ENCODE results near the gene CDA.

The CDA gene

DNA sequence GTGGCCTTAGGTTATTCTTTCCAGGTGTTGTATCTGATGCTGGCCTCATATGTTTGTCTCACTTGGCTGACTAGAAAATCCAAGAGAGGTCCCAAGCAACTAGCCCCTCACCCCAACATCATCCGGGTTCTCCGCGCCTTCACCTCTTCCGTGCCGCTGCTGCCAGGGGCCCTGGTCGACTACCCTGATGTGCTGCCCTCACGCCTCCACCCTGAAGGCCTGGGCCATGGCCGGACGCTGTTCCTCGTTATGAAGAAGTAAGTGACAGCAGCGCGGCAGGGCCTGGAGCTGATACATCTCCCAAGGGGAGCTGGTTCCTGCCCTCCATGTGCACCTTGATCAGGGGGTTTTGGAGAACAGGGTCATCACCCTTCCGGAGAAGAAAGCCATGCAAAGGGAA is 55.5 kb downstream of the CDA start:
- Histone ChIP-seq H3K9me3 (ENCODE audit: control insufficient read depth in 1 of 2, low read length in 2 of 2) (no peaks in the 10 kb centered on the region), H3K36me3 (ENCODE audit: control insufficient read depth in 1 of 2, insufficient read depth in 2 of 2, low read length in 2 of 2) (peaks cover 36 to 56% of the 10 kb centered on the region in 2 donors), H3K4me3 (ENCODE audit: low read depth in 1 of 2, low read length in 2 of 2) (no peak overlapping the region), H3K9ac (ENCODE audit: low read depth in 1 of 2, low read length in 2 of 2) (no peak overlapping the region), H3K4me1 (ENCODE audit: control insufficient read depth in 1 of 2, insufficient read depth in 2 of 2, low read length in 2 of 2) (no peaks in the 10 kb centered on the region), H3K27ac (ENCODE audit: low read depth, low read length) (no peak overlapping the region), H3K27me3 (ENCODE audit: control insufficient read depth in 1 of 2, insufficient read depth in 2 of 2, low read length in 2 of 2) (no peaks in the 10 kb centered on the region)

DNA sequence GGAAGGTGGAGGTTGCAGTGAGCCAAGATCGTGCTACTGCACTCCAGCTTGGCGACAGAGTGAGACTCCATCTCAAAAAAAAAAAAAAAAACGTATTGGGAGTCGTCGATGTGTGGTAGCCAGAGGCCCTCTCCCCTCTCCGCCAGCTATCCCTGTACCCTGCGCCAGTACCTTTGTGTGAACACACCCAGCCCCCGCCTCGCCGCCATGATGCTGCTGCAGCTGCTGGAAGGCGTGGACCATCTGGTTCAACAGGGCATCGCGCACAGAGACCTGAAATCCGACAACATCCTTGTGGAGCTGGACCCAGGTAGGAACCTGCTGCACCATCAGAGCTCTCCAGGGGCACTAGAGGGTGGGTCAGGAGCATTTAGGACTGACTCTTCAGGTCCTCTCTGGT is 56.5 kb downstream of the CDA start:
- Histone ChIP-seq H3K4me3 (ENCODE audit: low read depth in 1 of 2, low read length in 2 of 2) (no peak overlapping the region), H3K9me3 (ENCODE audit: control insufficient read depth in 1 of 2, low read length in 2 of 2) (no peaks in the 10 kb centered on the region), H3K36me3 (ENCODE audit: control insufficient read depth in 1 of 2, insufficient read depth in 2 of 2, low read length in 2 of 2) (peaks cover 42 to 59% of the 10 kb centered on the region in 2 donors), H3K4me1 (ENCODE audit: control insufficient read depth in 1 of 2, insufficient read depth in 2 of 2, low read length in 2 of 2) (no peaks in the 10 kb centered on the region), H3K27me3 (ENCODE audit: control insufficient read depth in 1 of 2, insufficient read depth in 2 of 2, low read length in 2 of 2) (no peaks in the 10 kb centered on the region), H3K9ac (ENCODE audit: low read depth in 1 of 2, low read length in 2 of 2) (no peak overlapping the region), H3K27ac (ENCODE audit: low read depth, low read length) (no peak overlapping the region)

DNA sequence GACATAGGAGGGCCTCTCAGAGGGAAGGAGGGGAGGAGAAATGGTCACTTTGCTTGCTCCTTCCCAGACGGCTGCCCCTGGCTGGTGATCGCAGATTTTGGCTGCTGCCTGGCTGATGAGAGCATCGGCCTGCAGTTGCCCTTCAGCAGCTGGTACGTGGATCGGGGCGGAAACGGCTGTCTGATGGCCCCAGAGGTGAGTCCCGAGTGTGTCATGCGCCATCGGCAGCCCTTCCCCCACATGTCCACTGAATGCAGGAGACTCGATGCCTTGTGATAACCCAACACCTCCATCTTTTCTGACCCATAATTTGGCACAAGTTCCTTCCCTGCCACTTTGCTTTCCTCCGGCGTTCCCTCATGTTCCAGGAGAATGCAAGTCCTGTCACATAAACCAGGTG is 59.5 kb downstream of the CDA start:
- Histone ChIP-seq H3K27me3 (ENCODE audit: control insufficient read depth in 1 of 2, insufficient read depth in 2 of 2, low read length in 2 of 2) (no peaks in the 10 kb centered on the region), H3K9ac (ENCODE audit: low read depth in 1 of 2, low read length in 2 of 2) (no peak overlapping the region)

DNA sequence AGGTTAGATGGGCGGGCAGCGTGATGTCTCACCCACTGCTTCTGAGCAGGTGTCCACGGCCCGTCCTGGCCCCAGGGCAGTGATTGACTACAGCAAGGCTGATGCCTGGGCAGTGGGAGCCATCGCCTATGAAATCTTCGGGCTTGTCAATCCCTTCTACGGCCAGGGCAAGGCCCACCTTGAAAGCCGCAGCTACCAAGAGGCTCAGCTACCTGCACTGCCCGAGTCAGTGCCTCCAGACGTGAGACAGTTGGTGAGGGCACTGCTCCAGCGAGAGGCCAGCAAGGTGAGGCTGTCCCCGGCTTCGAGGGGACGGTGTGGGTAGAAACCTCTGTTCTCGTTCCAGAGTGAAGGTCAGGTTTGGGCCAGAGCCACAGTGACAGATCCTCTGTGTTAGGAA is 60.0 kb downstream of the CDA start:
- H3K9ac ChIP-seq (ENCODE audit: low read depth in 1 of 2, low read length in 2 of 2), result no peak overlapping the region
- peaks cover 53 to 74% of the 10 kb centered on the region in 2 donors for H3K36me3 ChIP-seq (ENCODE audit: control insufficient read depth in 1 of 2, insufficient read depth in 2 of 2, low read length in 2 of 2)
- no peak overlapping the region for H3K27ac ChIP-seq (ENCODE audit: low read depth, low read length)
- H3K4me1 ChIP-seq (ENCODE audit: control insufficient read depth in 1 of 2, insufficient read depth in 2 of 2, low read length in 2 of 2), result no peaks in the 10 kb centered on the region
- no peaks in the 10 kb centered on the region for H3K27me3 ChIP-seq (ENCODE audit: control insufficient read depth in 1 of 2, insufficient read depth in 2 of 2, low read length in 2 of 2)
- no peak overlapping the region for H3K4me3 ChIP-seq (ENCODE audit: low read depth in 1 of 2, low read length in 2 of 2)
- H3K9me3 ChIP-seq (ENCODE audit: control insufficient read depth in 1 of 2, low read length in 2 of 2), result no peaks in the 10 kb centered on the region

More for the DNA sequence above, 59.5 kb downstream of the CDA start:
- no peaks in the 10 kb centered on the region for H3K9me3 ChIP-seq (ENCODE audit: control insufficient read depth in 1 of 2, low read length in 2 of 2)
- H3K4me1 ChIP-seq (ENCODE audit: control insufficient read depth in 1 of 2, insufficient read depth in 2 of 2, low read length in 2 of 2), result no peaks in the 10 kb centered on the region
- H3K36me3 ChIP-seq (ENCODE audit: control insufficient read depth in 1 of 2, insufficient read depth in 2 of 2, low read length in 2 of 2), result peaks cover 49 to 71% of the 10 kb centered on the region in 2 donors
- no peak overlapping the region for H3K4me3 ChIP-seq (ENCODE audit: low read depth in 1 of 2, low read length in 2 of 2)
- no peak overlapping the region for H3K27ac ChIP-seq (ENCODE audit: low read depth, low read length)

DNA sequence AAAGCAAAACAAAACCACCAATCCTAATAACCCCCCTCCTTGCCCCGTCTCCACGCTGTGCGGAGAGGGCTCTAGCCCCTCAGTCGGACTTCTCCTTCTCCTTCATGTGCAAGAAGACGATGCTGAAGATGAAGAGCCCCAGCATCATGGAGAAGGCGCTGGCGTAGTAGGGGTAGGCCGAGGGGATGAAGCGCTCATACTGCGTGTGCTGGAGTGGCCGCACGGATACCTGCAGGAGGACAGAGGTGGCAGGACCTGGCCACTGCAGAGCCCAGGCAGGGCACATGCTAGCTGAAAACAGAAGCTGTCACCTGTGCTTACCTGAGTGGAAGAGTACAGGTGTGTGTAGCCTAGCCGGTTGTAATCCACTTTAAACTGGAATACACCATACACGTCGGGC is 63.4 kb downstream of the CDA start:
- H3K9me3 ChIP-seq (ENCODE audit: control insufficient read depth in 1 of 2, low read length in 2 of 2), result no peaks in the 10 kb centered on the region
- H3K27ac ChIP-seq (ENCODE audit: low read depth, low read length), result no peak overlapping the region
- H3K4me1 ChIP-seq (ENCODE audit: control insufficient read depth in 1 of 2, insufficient read depth in 2 of 2, low read length in 2 of 2), result no peaks in the 10 kb centered on the region
- peaks cover 65 to 89% of the 10 kb centered on the region in 2 donors for H3K36me3 ChIP-seq (ENCODE audit: control insufficient read depth in 1 of 2, insufficient read depth in 2 of 2, low read length in 2 of 2)
- no peaks in the 10 kb centered on the region for H3K27me3 ChIP-seq (ENCODE audit: control insufficient read depth in 1 of 2, insufficient read depth in 2 of 2, low read length in 2 of 2)
- H3K9ac ChIP-seq (ENCODE audit: low read depth in 1 of 2, low read length in 2 of 2), result no peak overlapping the region
- no peak overlapping the region for H3K4me3 ChIP-seq (ENCODE audit: low read depth in 1 of 2, low read length in 2 of 2)

DNA sequence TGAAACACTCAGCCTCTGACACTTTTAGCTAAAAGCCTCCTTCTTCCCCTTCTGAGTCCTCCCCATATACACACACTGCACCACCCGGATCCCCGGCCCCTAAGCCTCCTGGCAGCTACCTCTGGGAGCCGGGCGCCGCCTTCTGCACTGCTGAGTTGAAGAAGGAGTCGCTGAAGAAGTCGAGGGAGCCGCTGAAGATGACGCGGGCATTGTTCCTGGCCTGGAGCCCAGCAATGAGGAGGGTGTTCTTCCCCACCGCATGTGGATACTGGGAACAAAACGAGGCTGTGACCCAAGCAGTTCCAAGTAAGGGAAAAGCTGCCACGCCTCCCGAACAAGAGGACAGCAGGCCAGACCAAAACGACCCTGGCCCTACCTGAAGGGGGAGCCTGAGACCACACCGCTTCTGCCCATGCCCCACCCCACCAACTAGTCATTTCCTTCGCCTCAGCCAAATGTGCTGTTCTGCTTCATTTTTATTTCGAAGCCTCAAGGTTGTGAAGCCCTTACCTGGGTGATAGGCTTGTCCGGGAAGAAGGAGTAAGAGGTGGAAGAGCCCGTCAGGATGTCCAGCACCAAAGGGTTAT is 65.3 kb downstream of the CDA start:
- no peak overlapping the region for H3K4me3 ChIP-seq (ENCODE audit: low read depth in 1 of 2, low read length in 2 of 2)
- H3K9ac ChIP-seq (ENCODE audit: low read depth in 1 of 2, low read length in 2 of 2), result no peak overlapping the region
- H3K27ac ChIP-seq (ENCODE audit: low read depth, low read length), result no peak overlapping the region
- H3K4me1 ChIP-seq (ENCODE audit: control insufficient read depth in 1 of 2, insufficient read depth in 2 of 2, low read length in 2 of 2), result peaks cover under 1% of the 10 kb centered on the region in 2 donors
- no peaks in the 10 kb centered on the region for H3K9me3 ChIP-seq (ENCODE audit: control insufficient read depth in 1 of 2, low read length in 2 of 2)
- peaks cover 52 to 88% of the 10 kb centered on the region in 2 donors for H3K36me3 ChIP-seq (ENCODE audit: control insufficient read depth in 1 of 2, insufficient read depth in 2 of 2, low read length in 2 of 2)
- H3K27me3 ChIP-seq (ENCODE audit: control insufficient read depth in 1 of 2, insufficient read depth in 2 of 2, low read length in 2 of 2), result no peaks in the 10 kb centered on the region

DNA sequence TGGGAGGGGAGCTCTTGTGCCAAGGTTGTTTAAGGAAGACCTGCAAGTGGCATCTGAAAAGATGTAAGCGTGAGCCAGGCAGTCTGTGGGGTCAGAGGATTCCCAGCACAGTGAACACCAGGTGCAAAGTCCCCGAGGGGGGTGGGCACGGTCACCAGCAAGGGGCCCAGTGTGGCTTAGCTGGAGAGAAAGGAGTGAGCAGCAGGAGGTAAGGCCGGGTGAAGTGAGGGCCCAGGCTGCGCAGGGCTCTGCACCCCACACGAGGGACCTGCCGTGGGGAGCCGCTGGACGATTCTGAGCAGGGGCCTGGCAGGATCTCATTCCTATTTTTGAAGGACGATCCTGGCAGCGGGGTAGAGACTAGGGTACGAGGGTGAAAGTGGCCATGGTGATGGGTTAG is 68.1 kb downstream of the CDA start:
- H3K27me3 ChIP-seq (ENCODE audit: control insufficient read depth in 1 of 2, insufficient read depth in 2 of 2, low read length in 2 of 2), result no peaks in the 10 kb centered on the region
- no peak overlapping the region for H3K9ac ChIP-seq (ENCODE audit: low read depth in 1 of 2, low read length in 2 of 2)
- peaks cover 16 to 17% of the 10 kb centered on the region in 2 donors for H3K4me1 ChIP-seq (ENCODE audit: control insufficient read depth in 1 of 2, insufficient read depth in 2 of 2, low read length in 2 of 2)
- no peak overlapping the region for H3K27ac ChIP-seq (ENCODE audit: low read depth, low read length)
- no peak overlapping the region for H3K4me3 ChIP-seq (ENCODE audit: low read depth in 1 of 2, low read length in 2 of 2)
- no peaks in the 10 kb centered on the region for H3K9me3 ChIP-seq (ENCODE audit: control insufficient read depth in 1 of 2, low read length in 2 of 2)
- H3K36me3 ChIP-seq (ENCODE audit: control insufficient read depth in 1 of 2, insufficient read depth in 2 of 2, low read length in 2 of 2), result peaks cover 42 to 61% of the 10 kb centered on the region in 2 donors

DNA sequence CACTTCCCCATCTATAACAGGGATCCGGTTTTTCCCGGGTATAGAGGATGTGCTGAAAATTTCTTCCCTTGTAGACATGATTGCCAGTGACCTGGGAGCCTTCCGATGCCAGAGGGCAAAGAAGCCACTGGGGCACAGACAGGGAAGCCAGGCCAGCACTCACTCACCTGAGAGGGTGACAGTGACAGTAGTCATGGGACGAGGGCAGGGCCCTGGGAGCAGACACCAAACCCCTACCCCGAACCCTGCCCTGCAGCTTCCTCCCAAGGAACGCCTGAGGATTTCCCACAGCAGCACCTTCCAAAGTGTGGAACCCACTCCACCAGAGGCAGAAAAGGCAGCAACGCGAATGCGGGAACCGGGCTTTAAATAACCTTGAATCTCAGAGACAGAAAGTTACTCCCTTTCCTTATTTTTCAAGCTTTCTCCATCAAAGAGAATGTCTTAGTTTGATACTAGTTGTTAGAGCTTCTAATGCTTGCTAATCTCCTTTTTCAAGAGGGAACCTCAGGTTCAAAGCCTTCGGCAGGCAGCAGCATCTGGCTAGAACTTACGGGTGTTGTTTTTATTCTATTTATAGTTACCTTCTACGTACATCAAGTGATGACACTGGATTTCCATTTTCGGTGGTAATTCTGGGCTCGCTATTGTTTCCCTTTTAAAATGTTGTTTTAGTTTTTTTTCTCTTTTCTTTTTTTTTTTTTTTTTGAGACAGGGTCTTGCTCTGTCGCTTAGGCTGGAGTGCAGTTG is 69.4 kb downstream of the CDA start:
- no peak overlapping the region for H3K4me3 ChIP-seq (ENCODE audit: low read depth in 1 of 2, low read length in 2 of 2)
- H3K27ac ChIP-seq (ENCODE audit: low read depth, low read length), result no peak overlapping the region
- no peaks in the 10 kb centered on the region for H3K27me3 ChIP-seq (ENCODE audit: control insufficient read depth in 1 of 2, insufficient read depth in 2 of 2, low read length in 2 of 2)
- no peaks in the 10 kb centered on the region for H3K9me3 ChIP-seq (ENCODE audit: control insufficient read depth in 1 of 2, low read length in 2 of 2)
- H3K4me1 ChIP-seq (ENCODE audit: control insufficient read depth in 1 of 2, insufficient read depth in 2 of 2, low read length in 2 of 2), result peaks cover 19 to 23% of the 10 kb centered on the region in 2 donors
- H3K36me3 ChIP-seq (ENCODE audit: control insufficient read depth in 1 of 2, insufficient read depth in 2 of 2, low read length in 2 of 2), result peaks cover 28 to 48% of the 10 kb centered on the region in 2 donors
- H3K9ac ChIP-seq (ENCODE audit: low read depth in 1 of 2, low read length in 2 of 2), result no peak overlapping the region

DNA sequence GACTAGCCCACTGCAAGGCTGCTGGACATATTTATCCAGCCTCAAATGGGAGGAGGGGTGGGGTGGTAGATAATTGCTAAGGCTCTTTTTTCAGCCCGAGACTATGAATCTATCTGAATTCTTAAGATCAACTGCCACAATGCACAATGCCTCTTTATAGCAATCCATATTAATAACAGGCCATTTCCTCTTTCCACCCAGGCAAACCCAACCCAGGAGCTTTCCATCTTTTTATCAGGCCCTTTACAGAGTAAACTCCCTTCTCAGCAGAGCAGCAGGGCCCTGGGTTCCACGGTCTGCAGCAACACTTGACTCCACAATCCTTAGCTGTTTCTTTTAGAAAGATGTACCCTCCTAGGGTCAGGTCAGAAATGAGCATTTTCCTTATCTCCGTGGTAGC is 71.5 kb downstream of the CDA start:
- Histone ChIP-seq H3K27ac (ENCODE audit: low read depth, low read length) (no peak overlapping the region), H3K27me3 (ENCODE audit: control insufficient read depth in 1 of 2, insufficient read depth in 2 of 2, low read length in 2 of 2) (no peaks in the 10 kb centered on the region), H3K9me3 (ENCODE audit: control insufficient read depth in 1 of 2, low read length in 2 of 2) (no peaks in the 10 kb centered on the region), H3K4me3 (ENCODE audit: low read depth in 1 of 2, low read length in 2 of 2) (peak overlapping the region; percentile 89 to 99), H3K4me1 (ENCODE audit: control insufficient read depth in 1 of 2, insufficient read depth in 2 of 2, low read length in 2 of 2) (peaks cover 19 to 23% of the 10 kb centered on the region in 2 donors), H3K9ac (ENCODE audit: low read depth in 1 of 2, low read length in 2 of 2) (peak overlapping the region; percentile 82 to 83), H3K36me3 (ENCODE audit: control insufficient read depth in 1 of 2, insufficient read depth in 2 of 2, low read length in 2 of 2) (peaks cover 12 to 30% of the 10 kb centered on the region in 2 donors)

DNA sequence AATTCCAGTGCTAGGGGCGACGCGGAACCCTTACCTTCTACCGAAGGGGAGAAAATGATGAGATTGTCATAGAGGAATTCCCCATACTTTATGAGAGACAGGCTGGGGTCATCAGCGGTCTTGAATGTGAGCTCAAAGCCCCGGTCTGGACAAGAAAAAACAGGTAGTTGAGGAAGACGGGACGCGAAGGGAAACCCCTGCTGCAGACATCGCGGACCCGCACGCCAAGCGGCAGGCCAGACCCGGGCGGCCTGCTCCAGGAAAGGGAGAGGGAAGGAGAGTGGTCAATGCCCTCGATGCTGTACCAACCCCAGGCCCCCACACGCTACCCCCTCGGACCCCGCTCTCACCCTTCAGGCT is 71.9 kb downstream of the CDA start:
- Histone ChIP-seq H3K9ac (ENCODE audit: low read depth in 1 of 2, low read length in 2 of 2) (peak overlapping the region; percentile 82 to 83), H3K36me3 (ENCODE audit: control insufficient read depth in 1 of 2, insufficient read depth in 2 of 2, low read length in 2 of 2) (peaks cover 8 to 25% of the 10 kb centered on the region in 2 donors), H3K4me3 (ENCODE audit: low read depth in 1 of 2, low read length in 2 of 2) (peak overlapping the region; percentile 89 to 99), H3K9me3 (ENCODE audit: control insufficient read depth in 1 of 2, low read length in 2 of 2) (no peaks in the 10 kb centered on the region), H3K27me3 (ENCODE audit: control insufficient read depth in 1 of 2, insufficient read depth in 2 of 2, low read length in 2 of 2) (no peaks in the 10 kb centered on the region), H3K4me1 (ENCODE audit: control insufficient read depth in 1 of 2, insufficient read depth in 2 of 2, low read length in 2 of 2) (peaks cover 19 to 23% of the 10 kb centered on the region in 2 donors), H3K27ac (ENCODE audit: low read depth, low read length) (no peak overlapping the region)
